Measurements from ENCODE around the gene PITPNM3.

Gene PITPNM3

DNA sequence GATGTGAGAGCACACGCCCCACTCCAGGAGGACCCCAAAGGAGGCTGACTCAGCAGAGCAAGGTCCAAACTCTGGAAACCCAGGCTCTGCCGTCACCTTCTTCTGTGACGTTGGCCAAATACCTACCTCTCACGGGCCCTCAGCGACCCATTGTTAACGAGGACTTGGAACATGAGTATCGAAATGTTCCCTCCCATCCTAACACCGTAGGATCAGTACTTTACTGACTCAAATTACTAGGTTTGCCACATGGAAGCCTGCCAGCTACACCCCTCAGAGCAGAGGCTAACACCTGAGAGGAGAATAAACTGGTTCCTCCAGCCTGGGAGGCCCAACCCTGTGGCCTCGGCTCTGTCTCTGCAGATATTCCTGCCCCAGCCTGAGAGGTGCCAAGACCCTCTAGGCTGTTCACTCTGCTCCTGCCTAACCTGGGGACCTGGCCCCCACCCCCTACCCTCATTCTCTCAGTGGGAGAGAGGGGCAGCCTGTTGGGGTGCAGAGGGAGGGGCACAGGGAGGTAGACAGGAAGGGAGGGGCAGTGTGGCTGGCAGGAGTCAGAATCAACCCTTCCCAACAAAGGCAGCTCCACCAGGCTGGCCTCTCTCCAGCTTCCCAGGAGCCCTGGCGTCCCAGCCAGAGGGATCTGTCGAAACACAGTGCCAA, 4.4 kb downstream of the PITPNM3 start:
- DNase-seq (ENCODE audit: low spot score), result no peak

DNA sequence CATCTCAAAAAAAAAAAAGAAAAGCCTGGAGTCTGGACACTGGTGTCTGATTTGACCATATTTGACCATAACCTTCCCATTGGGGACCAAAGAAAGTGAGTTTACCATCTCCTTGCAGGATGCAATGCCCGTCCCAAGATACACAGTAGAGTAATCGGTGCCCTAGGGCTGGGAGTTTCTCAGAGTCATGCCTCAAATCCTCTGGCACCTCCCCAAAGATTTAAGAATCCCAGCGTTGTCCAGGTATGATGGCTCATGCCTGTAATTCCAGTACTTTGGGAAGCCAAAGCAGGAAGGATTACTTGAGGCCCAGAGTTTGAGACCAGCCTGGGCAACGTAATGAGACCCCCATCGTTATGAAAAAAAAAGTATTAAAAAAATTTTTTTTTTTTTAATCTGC, 5.0 kb downstream of the PITPNM3 start:
- DNase-seq (ENCODE audit: low spot score), result no peak

DNA sequence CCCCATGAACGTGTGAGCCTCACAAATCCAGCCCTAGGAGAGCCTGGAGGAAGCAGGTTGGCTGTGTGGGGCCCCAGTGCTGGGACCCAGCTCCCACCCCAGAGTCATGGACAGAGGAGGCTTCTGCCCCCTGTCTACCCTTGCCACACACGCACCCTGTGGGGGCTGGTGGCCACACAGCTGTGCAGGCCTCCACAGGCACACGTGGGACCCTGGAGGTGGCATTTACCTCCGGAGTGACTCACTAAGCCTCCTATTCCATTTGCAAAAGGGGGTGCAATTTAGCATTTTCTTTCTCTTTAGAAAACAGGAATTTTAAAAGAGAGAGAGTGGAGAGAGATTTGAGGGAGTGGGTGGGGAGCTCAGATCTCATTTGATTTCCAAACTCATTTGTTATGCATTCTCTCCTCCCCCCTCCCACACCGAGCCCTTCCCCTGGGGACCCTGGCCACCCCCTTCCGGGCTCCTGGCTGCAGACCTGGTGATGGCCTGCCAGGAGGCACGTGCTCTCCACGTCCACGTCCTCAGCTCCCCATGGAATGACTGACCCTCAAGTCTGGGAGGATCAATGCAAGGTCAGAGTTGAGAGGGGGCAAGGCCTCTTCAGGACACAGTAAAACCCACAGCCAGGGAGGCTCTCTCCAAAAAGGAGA, 6.8 kb downstream of the PITPNM3 start:
- no peak for DNase-seq (ENCODE audit: low spot score)

DNA sequence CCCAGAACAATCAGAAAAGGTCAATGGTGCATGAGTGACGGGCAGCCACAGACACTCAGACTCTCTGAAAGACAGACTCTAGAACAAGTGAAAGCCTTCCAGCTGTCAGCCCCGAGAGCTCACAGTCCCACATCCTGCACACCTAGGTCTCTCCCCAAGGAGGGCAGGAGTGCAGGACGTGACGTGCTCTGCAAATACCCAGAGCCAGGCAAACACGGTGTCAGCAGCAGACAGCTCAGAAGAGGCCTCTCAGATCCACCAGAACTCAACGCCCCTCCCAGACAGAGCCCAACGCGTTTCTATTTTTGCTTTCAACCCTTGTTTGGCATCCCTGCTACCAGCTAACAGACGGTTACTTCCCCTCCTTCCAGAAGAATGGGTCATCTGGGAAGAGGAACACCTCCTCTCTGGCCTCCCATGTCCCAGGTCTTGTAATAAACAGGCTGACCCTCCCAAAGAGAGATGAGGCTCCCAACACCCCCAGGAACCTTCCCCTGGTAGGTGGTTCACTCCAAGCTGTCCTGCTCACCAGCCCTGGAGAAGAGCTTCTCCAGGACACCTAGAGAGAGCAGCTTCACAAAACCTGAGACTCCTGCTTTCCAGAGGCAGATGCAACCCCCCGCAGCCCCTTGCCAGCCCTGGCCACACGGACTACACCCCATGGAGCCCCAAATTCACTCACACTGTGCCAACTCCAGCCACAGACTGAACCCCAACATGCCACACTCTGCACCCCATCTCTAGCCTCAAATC, 7.6 kb downstream of the PITPNM3 start:
- no peak for DNase-seq (ENCODE audit: low spot score)

DNA sequence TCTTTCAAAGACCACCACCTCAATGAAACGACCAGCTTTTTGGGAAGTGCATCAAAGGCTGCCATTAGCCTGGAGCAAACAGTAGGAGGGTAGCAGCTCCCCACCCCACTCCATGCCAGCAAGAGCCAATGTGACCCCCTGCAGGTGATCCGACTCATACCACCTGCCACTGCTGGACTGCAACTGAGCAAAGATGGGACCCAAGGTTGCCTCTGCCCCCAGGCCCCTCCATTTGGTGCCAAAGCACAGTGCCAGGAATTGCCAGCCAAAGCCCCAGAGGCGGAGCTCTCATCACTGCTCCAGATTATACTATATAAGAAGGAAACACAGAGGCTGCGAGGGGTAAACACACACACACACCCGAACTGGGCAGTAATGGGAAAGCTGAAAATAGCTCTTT, 8.3 kb downstream of the PITPNM3 start:
- no peak for DNase-seq (ENCODE audit: low spot score)

DNA sequence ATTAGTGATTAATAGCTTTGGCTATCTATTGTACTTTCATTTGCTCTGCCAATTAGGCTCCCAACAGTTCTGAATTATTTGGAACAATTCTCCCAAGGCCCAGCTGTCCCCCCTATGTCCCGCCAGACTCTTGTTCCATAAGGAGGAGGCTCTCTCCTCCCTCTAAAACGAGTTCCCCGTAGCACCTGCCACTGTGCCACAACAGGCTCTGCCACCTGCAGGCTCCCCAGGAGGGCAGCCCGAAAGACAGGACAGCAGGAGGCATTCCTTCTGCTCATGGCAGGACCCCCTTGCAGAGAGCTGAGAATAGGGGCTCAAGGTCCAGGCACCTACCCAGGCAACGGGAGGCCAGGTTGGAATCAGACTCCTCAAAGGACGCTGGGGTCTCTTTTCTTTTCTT, 9.0 kb downstream of the PITPNM3 start:
- DNase-seq (ENCODE audit: low spot score), result no peak

DNA sequence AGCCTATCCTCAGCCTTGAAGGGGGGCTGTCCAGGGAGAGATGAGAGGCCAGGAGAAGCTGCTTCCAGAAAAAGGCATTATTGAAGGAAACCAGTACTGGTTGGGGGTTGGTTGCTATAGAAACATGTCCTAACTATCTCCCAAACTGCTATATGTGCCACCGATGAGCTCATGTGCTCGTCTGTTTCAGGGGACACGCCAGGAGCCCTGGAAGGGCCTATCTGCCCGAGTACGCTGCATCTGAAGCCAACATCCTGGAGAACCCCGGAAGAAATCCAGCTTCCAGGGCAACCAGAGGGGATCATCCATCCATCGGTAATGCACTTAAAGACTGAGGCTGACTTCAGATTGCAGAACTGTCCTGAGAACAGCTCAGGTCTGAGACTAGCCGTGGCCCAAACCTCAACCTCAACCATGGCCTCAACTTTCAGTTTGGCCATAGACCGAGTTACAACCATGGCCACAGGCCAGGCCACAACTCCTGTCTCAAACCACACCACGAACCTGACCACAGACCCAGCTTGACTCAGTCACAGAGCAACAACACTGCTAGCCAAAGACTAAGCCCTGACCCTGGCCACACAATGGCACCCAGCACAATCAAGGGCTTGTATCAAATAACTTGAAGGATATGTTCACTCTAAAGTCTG, 10.2 kb downstream of the PITPNM3 start:
- DNase-seq (ENCODE audit: low spot score), result no peak

DNA sequence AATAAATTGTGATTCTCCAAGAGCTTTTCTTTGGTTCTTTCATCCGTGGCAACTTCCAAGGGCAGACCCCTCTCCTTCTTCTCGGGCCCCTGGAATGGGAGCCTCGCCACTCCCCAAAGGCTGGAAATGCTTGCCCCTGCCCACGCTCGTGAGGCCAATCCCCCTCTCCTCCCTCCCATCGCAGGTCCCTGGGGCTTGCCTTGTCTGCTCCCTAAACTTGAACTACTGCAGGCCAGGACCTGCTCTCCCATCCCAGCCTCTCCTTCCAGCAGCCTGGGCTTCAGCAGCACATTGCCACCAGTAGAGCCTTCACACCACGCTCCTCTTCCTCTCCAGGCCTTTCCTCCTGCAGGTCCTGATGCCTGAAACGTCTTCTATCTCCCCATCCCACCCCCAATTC, 11.1 kb downstream of the PITPNM3 start:
- DNase-seq (ENCODE audit: low spot score), result no peak

DNA sequence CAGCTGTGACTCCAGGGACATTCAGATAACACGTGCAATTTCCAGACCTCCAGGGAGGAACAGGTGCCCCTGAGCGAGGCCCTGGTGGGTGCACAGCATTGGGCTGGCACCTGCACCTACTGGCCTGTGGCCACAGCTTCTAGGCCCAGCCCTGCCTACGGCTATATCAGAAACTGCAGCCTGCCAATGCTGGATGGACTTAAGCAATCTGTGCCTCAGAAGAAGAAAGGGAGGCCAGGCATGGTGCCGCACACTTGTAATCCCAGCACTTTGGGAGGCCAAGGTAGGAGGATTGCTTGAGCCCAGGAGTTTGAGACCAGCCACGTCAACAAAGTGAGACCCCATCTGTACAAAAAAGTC, 12.4 kb downstream of the PITPNM3 start:
- DNase-seq (ENCODE audit: low spot score), result no peak

DNA sequence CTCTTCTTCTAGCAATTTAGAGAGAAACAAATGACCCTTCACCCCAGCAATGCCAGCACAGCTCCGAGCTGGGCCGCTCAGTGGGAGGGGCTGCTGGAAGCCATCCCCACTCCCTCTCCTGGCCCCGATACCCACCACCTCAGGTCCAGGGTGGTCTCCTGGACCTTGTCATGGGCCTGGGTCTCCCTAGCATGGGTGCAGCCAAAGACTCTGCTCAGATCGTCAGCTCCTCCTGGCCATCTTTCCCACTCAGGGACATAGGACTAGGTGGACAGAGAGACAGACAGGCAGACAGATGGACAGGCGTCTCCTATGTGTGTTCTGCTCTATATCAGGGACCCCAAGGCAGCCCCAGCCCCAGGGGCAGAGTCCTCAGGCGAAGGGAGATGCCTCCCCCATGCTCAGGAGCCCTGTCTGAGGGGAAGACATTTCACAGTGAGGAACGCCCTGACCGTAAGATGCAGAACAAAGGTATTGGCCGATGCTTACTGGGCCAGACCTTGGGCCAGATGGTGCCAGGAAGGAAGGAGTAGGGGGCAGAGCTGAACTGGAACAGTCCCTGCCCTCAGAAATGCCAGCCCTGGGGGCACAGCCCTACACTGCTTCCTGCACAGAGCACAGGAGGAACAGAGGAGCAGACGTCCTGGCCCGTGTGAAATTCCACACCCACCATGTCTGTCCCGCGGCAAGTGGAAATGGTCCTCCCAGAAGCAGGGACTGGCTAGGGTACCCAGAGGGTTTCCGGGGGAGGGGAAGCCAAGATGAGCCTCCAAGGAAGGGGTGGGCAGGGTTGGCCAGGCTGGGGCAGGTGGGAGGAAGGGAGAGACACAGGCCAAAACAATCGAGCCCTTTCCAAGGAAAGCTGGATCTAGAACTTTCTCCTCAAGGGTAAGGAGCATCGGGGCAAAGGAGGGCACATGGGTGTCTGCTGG, 13.0 kb downstream of the PITPNM3 start:
- DNase-seq (ENCODE audit: low spot score), result no peak

DNA sequence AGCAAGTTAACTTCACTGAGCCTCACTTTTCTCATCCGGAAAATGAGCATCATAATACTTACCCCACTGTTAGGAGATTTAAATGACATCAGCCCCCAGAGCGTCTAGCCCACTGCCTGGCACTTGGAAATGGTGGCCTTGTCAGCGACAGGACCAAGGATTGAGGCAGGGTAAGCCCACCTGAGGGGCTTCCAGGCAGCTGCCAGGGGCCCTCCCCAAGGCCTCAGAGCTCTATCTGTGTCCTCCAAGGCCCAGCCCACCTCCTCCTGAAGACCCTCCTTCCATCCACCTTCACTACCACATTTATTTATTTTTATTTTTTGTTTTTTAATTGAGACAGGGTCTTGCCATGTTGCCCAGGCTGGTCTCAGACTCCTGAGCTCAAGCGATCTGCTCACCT, 13.8 kb downstream of the PITPNM3 start:
- no peak for DNase-seq (ENCODE audit: low spot score)

DNA sequence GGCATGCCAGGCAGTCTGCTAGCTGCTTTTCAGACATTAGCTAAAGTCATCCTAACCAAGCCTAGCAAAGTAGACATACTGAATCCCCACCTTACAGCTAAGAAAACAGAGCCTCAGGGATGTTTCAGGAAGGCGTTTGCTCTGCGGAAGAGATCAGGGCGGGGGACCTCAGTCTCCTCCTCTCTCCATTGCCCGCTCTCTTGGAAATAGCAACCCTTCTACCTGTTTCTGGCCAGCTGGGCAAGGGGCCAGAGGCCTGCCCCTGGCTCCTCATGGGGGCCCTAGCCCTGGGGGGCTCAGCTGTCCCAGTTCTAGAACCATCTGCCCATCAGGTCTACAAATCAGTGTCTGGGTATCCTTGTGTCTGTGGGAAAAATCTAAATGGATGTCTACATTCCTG, 14.5 kb downstream of the PITPNM3 start:
- DNase-seq (ENCODE audit: low spot score), result no peak

DNA sequence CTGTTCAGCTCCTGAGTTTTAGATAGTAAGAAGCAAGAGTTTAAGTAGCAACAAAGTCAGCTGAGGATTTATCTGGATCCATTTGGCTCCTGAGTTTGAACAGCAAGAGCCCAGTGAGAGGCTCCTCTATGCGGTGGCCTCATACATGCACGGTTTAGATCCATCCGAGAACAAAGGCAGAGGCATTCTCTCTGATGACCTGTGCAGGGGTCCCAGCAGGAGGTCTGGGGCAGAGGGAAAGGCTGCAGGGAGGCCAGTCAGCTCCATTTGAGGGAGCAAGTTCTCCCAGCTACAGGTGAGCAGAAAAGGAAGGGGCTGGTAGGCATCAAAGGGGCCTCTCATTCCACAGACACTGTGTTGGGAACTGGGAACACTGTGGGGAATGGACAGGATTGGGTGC, 16.5 kb downstream of the PITPNM3 start:
- DNase-seq (ENCODE audit: low spot score), result no peak

DNA sequence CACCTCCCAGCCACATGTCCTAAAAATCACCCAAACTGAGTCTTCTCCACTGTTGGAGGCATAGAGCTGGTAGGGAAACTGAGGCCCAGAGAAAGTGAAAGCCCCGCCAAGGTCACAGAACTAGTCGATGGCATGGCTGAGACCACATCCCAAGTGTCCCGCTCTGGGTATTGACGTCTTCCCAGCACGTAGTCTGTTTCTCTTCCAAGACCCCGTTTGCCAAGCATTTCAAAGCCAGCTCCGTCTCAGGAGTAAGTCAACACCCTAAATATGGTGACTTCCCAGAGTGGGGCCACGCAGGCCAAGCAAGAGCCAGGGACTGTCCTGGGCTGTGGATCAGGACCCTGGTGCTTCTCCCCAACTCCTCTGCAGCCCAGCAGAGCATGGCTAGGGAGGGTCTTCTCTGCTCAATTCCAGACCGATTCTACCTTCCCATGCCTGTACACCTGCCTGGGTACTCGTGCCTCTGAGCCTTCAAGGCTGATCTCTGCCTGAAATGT, 19.7 kb downstream of the PITPNM3 start:
- DNase-seq (ENCODE audit: low spot score), result no peak

DNA sequence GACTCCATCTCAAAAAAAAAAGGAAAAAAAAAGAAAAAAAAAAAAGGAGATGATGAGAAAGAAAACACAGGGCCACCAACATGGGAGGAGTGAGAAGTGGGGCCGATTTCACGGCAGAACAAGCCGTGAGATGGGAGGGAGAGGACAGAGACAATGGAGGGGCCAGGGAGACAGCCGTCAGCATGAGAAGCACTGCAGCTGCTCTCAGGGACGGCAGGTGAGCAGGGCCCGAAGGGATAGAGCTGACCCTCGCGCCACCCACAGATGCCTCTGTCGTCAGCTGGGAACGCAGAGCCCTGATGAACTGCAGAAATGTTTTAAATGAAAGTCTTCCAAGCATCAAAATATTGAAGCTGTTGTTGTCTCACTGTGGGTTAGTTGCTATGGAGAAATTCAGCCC, 20.3 kb downstream of the PITPNM3 start:
- no peak for DNase-seq (ENCODE audit: low spot score)

DNA sequence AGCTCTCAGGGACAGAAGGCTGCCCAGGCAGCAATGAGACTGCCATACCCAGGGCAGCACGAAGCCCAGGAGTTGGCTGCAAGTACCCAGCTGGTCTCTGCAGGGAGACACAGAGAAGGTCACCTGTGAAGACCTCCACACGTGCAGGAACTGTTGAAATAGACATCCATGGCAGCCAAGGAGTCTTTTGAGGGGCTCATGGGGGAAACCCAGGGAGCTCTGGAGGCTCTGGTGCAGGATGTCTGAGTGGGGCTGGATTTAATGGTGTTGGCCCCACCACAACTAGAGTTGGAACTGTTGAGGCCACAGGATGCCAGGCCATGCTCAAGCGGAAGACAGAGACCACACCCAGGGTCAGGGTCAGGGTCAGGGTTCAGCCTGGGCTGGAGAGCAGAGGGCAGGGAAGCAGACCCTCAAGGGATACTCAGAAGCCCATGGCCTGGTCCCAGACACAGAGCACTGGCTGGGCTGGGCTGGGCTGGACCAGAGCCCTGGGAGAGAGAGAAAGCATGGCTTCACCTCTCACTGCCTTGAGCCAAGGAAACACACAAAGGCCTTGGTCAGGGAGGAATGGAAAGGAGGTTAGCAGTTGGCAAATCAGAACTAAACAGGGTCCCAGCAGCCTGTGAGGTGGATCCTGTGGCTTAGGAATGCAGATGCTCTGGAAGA, 21.4 kb downstream of the PITPNM3 start:
- DNase-seq (ENCODE audit: low spot score), result no peak

DNA sequence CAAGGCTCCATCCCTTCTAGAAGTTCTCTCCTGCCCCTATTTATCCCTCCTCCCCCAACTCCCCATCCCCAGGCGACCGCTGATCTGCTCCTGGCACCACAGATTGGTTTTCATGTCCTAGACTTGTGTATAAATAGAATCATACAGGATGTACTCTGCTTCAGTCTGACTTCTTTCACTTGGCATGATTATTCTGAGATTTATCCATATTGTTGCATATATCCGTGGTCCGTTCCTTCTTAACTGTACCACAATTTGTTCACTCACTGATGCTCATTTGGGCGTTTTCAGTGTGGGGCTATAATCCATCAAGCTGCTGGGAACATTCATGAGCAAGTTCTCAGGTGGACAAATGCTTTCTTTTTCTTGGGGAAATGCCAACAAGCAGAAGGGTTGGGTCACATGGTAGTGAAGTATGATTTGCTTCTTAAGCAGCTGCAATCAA, 23.9 kb downstream of the PITPNM3 start:
- DNase-seq (ENCODE audit: low spot score), result no peak

DNA sequence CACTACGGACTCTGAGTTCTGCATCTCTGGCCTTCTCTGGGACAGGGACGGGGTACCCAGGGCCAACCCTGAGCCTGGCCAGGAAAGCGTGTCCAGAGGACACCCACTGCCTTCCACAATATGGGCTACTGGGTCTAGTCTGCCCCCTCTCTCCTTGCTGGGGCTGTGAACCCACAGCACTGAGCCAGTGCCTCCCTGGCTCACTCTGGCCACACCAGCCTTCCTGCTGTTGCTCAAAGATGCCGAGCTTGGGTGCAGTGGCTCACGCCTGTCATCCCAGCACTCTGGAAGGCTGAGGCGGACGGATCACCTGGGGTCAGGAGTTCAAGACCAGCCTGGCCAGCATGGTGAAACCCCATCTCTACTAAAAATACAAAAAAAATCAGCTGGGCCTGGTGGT, 24.8 kb downstream of the PITPNM3 start:
- no peak for DNase-seq (ENCODE audit: low spot score)

DNA sequence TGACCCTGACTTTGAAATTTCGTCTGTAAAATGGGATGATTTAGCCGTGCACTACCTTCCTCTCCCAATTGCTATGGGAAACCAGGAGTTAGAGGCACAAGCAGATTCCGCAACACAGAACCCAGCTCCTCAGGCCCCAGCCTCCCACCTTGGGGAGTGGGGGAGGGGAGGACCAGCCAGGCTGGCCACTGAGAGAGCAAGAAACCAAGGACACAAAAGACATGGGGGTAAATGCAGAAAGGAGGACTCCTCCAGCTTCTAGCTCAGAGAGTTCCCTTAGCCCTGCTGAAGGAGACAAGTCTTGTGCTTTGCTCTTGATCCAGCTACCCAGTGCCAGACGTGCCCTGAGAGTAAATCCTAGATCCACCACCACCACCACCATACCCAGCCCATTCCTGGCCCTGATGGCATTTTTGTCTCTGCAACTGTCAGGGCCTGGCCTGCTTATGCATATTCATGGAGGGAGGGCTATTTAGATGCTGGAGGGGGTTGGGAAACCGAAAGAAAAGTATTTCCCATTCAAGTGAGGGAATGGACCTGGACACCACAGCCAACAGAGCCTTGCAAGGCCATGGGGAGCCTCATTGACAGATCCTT, 25.9 kb downstream of the PITPNM3 start:
- no peak for DNase-seq (ENCODE audit: low spot score)

DNA sequence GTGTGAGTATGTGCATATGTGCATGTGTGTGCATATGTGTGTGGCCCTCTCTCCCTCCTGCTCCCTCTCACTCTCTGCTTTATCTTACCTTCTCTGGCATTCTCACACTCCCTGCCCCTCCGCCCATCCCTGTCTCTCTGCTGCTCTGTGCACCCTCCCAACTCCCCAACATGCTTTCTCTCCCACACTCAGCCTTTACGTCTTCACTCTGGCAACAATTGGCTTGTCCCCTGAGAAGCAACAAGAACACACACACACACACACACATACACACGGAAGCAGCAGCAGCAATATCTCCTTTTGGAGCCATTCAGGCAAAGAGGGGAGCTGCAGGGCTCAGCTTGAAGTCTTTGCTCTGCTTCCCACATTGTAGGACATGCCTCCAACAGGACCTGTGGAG, 27.8 kb downstream of the PITPNM3 start:
- no peak for DNase-seq (ENCODE audit: low spot score)

Measured in globus pallidus (tissue), 1 donor.